ENCODE results near the gene PGAM5. TPM values are rescaled to one million over a fixed set of nuclear protein-coding genes. Genes with fewer than 3 reads are reported as not detected.

Gene PGAM5
- total and polyA plus RNA-seq, 4 donors: 11.0 to 32.4 (median 23.1) TPM

- Histone ChIP-seq H3K9ac (ENCODE audit: insufficient read depth in 1 of 2, low read length in 2 of 2) (no peak overlapping the region), H3K9me3 (ENCODE audit: control insufficient read depth in 4 of 4, insufficient read depth in 3 of 4, low read length in 3 of 4) (no peaks in the 10 kb centered on the region), H3K4me3 (peak overlapping the region; percentile 88), H3K27ac (ENCODE audit: low read depth in 1 of 2, low read length in 1 of 2) (peak overlapping the region; percentile 64 to 75), H3K27me3 (ENCODE audit: control insufficient read depth in 3 of 3, insufficient read depth in 3 of 3, low read length in 2 of 3) (no peaks in the 10 kb centered on the region), H3K4me1 (ENCODE audit: control insufficient read depth in 5 of 5, insufficient read depth in 5 of 5, low read length in 5 of 5) (peaks cover 0 to 9% (median 3%) of the 10 kb centered on the region in 5 donors), H3K36me3 (ENCODE audit: control insufficient read depth in 4 of 4, insufficient read depth in 4 of 4, low read length in 4 of 4) (peaks cover 1 to 9% (median 3%) of the 10 kb centered on the region in 4 donors)
- ATAC-seq (ENCODE audit: insufficient read depth, low FRiP score) (peak; percentile 59), DNase-seq (peak in 2 of 3 donors; percentile 35 to 43)
- TF ChIP-seq, protein P1, sequence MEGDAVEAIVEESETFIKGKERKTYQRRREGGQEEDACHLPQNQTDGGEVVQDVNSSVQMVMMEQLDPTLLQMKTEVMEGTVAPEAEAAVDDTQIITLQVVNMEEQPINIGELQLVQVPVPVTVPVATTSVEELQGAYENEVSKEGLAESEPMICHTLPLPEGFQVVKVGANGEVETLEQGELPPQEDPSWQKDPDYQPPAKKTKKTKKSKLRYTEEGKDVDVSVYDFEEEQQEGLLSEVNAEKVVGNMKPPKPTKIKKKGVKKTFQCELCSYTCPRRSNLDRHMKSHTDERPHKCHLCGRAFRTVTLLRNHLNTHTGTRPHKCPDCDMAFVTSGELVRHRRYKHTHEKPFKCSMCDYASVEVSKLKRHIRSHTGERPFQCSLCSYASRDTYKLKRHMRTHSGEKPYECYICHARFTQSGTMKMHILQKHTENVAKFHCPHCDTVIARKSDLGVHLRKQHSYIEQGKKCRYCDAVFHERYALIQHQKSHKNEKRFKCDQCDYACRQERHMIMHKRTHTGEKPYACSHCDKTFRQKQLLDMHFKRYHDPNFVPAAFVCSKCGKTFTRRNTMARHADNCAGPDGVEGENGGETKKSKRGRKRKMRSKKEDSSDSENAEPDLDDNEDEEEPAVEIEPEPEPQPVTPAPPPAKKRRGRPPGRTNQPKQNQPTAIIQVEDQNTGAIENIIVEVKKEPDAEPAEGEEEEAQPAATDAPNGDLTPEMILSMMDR (IDR thresholded peaks at IDR 0.05; ENCODE audit: control extremely low read depth, extremely low read depth): no peak
- 0 to 1% methylated on average over 15 to 55 of the region's 55 CpGs for WGBS, 2 donors
Observed at GRCh38 chr12:132686825-132687210, 23.8 kb upstream of the PGAM5 start.

DNA sequence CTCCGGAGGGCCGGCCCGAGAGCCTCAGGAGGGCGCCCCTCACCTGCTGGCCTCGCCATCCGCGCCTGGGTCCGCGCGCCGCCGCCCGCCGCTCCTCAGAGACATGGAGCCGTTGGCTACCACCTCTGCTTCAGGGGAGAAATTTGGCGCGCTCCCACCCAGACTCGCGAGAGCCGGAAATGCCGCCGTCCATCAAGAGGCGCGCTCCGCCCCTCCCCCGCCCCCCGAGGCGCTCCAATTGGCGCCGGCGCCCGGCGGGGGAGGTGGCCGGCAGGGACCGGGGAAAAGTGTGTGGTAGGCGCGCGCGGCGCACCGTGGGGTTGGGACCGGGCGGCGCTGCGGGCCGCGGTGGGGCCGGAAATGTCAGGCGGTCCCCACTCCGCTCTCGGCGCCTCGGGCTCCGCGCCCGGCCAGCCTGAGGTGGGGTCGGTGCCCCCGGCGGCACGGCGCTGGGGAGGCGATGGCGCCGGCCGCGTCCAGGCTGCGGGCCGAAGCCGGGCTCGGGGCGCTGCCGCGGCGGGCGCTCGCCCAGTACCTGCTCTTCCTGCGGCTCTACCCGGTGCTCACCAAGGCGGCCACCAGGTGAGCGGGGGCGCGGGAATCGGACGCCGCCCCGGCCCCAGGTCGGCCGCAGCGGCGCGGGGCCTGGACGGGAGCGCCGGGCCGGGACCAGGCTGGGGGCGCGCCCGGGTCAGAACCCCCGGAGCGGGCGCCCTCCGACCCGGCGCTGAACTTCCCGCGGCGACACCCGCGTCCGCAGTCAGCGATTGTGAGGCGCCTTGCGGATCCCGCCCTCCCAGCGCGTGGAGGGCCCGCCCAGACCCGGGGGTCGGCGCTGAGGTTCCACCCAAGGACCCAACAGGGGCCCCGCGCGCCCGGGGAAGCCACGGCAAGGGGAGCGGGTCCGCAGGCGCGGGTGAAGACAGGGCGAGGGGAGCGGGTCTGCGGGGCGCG, 23.2 kb upstream of the PGAM5 start, which contains the start of the genes POLE and PXMP2:
POLE (minus strand) TSS at position 132 of the 954 bp plus-strand sequence; CDS start at position 105, 27 bp downstream.
PXMP2 (plus strand) TSS at position 377 of the 954 bp plus-strand sequence; CDS start at position 461, 84 bp downstream.
- 0% methylated on average over 92 to 134 of the region's 134 CpGs for WGBS, 2 donors
- TF ChIP-seq, protein P1 (IDR thresholded peaks at IDR 0.05; ENCODE audit: control extremely low read depth, extremely low read depth): no peak
- Histone ChIP-seq H3K27me3 (ENCODE audit: control insufficient read depth in 3 of 3, insufficient read depth in 3 of 3, low read length in 2 of 3) (no peaks in the 10 kb centered on the region), H3K9me3 (ENCODE audit: control insufficient read depth in 4 of 4, insufficient read depth in 3 of 4, low read length in 3 of 4) (no peaks in the 10 kb centered on the region), H3K4me1 (ENCODE audit: control insufficient read depth in 5 of 5, insufficient read depth in 5 of 5, low read length in 5 of 5) (peaks cover 0 to 9% (median 3%) of the 10 kb centered on the region in 5 donors), H3K27ac (ENCODE audit: low read depth in 1 of 2, low read length in 1 of 2) (peak within 1 kb of the TSS; percentile 77 to 95), H3K36me3 (ENCODE audit: control insufficient read depth in 4 of 4, insufficient read depth in 4 of 4, low read length in 4 of 4) (peaks cover 1 to 9% (median 3%) of the 10 kb centered on the region in 4 donors), H3K9ac (ENCODE audit: insufficient read depth in 1 of 2, low read length in 2 of 2) (no peak within 1 kb of the TSS), H3K4me3 (peak within 1 kb of the TSS; percentile 90)
- peak; percentile 96 to 98 (median 97) for DNase-seq
- ATAC-seq (ENCODE audit: insufficient read depth, low FRiP score): peak; percentile 98

DNA sequence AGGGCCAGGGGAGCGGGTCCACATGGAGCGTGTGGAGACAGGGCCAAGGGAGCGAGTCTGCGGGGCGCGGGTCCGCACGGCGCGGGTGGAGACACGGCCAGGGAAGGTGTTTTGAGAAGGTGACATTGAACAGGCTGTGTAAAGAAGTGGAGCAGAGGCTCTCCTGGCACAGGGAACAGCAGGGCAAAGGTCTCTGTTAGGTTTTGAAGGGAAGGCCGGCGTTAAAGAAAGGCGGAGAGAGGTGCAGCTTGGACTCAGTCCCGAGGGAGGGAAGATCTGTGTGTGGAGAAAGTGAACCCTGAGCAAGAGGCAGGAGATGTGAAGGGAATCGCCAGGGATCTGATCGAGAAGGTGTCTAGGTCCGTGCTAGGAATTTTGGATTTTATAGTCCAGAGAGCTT, 21.4 kb upstream of the PGAM5 start:
- TF ChIP-seq, protein P1 (IDR thresholded peaks at IDR 0.05; ENCODE audit: control extremely low read depth, extremely low read depth): no peak
- H3K9ac ChIP-seq (ENCODE audit: insufficient read depth in 1 of 2, low read length in 2 of 2): no peak overlapping the region
- no peaks in the 10 kb centered on the region for H3K9me3 ChIP-seq (ENCODE audit: control insufficient read depth in 4 of 4, insufficient read depth in 3 of 4, low read length in 3 of 4)
- DNase-seq (no peak), ATAC-seq (ENCODE audit: insufficient read depth, low FRiP score) (no peak)
- 80 to 81% methylated on average over 18 of the region's 18 CpGs for WGBS, 2 donors
- H3K27ac ChIP-seq (ENCODE audit: low read depth in 1 of 2, low read length in 1 of 2): no peak overlapping the region
- H3K27me3 ChIP-seq (ENCODE audit: control insufficient read depth in 3 of 3, insufficient read depth in 3 of 3, low read length in 2 of 3): no peaks in the 10 kb centered on the region
- peaks cover 0 to 9% (median 3%) of the 10 kb centered on the region in 5 donors for H3K4me1 ChIP-seq (ENCODE audit: control insufficient read depth in 5 of 5, insufficient read depth in 5 of 5, low read length in 5 of 5)
- H3K36me3 ChIP-seq (ENCODE audit: control insufficient read depth in 4 of 4, insufficient read depth in 4 of 4, low read length in 4 of 4): peaks cover 1 to 9% (median 3%) of the 10 kb centered on the region in 4 donors
- no peak overlapping the region for H3K4me3 ChIP-seq
